GM12878 (cell line): ENCODE measurements around the gene TTC9C. TPM values are rescaled to one million over a fixed set of nuclear protein-coding genes. Genes with fewer than 3 reads are reported as not detected.

ENCODE experiments used
- ATAC-seq: fragments of 200-7000 bp; cut with Tn5 transposase; 3 replicates; pipeline ENCODE4 v1.9.1; 2020; ENCODE audit warnings: mild to moderate bottlenecking, moderate library complexity
- BruUV-seq: library from RNA; stranded (reverse); fragments of 400-500 nt; replicated peaks from 2 replicates; lab custom pipeline; 2021; lab: Mats Ljungman, UMichigan
- CTCF ChIA-PET: fragments of 300-600 bp; sonication (Branson Sonifier 250); formaldehyde crosslinking; extraction: SDS; loops from one replicate; lab custom pipeline; 2021; ENCODE audit warnings: inconsistent platforms; lab: Yijun Ruan, JAX
- POLR2A ChIA-PET: fragments of 350-600 bp; formaldehyde crosslinking; extraction: SDS; loops from one replicate; lab custom pipeline; 2021; ENCODE audit warnings: inconsistent platforms; lab: Charles Lee
- RAD21 ChIA-PET: fragments of 300-600 bp; sonication (Branson Sonifier 250); formaldehyde crosslinking; loops from one replicate; lab custom pipeline; 2023; ENCODE audit warnings: antibody characterized with exemption; ENCODE audit not compliant: unreplicated experiment; lab: Charles Lee
- SMC1A ChIA-PET: fragments of 300-600 bp; sonication (Branson Sonifier 250); formaldehyde crosslinking; loops from one replicate; lab custom pipeline; 2023; ENCODE audit not compliant: unreplicated experiment, uncharacterized antibody; lab: Charles Lee
- DNase-seq: peaks from one replicate; pipeline ENCODE4 v3.0.0-alpha.2; 2011; ENCODE audit warnings: low read depth, low spot score
- FAIRE-seq: peaks from 3 replicates; lab custom pipeline; 2011; peaks lifted over from hg19 to GRCh38; lab: Jason Lieb, UNC
- H2AFZ ChIP-seq: 2 replicates; pipeline ENCODE4 v1.6.0; 2011; ENCODE audit warnings: low read depth, low read length, control low read depth; ENCODE audit not compliant: control insufficient read depth
- H3K27ac ChIP-seq: 2 replicates; pipeline ENCODE4 v1.5.1; 2011; ENCODE audit warnings: control low read depth; ENCODE audit not compliant: control insufficient read depth, insufficient read depth
- H3K27me3 ChIP-seq, 2 experiments: replicated peaks in 1 of 2; 2 replicates each; pipeline versions ENCODE4 v1.6.0 to v1.6.1; 2011; ENCODE audit warnings: low read length in 1 of 2; ENCODE audit not compliant: control insufficient read depth in 2 of 2, insufficient read depth in 2 of 2
- H3K36me3 ChIP-seq, 2 experiments: 2 replicates each; pipeline ENCODE4 v1.5.1; 2011; ENCODE audit warnings: low read length in 1 of 2; ENCODE audit not compliant: control insufficient read depth in 2 of 2, insufficient read depth in 2 of 2
- H3K4me1 ChIP-seq: 2 replicates; pipeline ENCODE4 v1.6.1; 2011; ENCODE audit warnings: mild to moderate bottlenecking, low read length, moderate library complexity, mixed read lengths; ENCODE audit not compliant: control insufficient read depth, insufficient read depth
- H3K4me2 ChIP-seq: 2 replicates; pipeline ENCODE4 v1.6.0; 2011; ENCODE audit warnings: control low read depth; ENCODE audit not compliant: control insufficient read depth, insufficient read depth
- H3K4me3 ChIP-seq: fragments of 200-600 bp; sonication (generic); 2 replicates; pipeline ENCODE4 v1.5.1; 2016
- H3K79me2 ChIP-seq: 2 replicates; pipeline ENCODE4 v1.6.0; 2011; ENCODE audit warnings: low read length; ENCODE audit not compliant: control insufficient read depth, insufficient read depth
- H3K9ac ChIP-seq: 2 replicates; pipeline ENCODE4 v1.8.0; 2011; ENCODE audit warnings: low read length, control low read depth, mixed read lengths; ENCODE audit not compliant: control insufficient read depth, insufficient read depth
- H3K9me3 ChIP-seq: replicated peaks from 3 replicates; pipeline ENCODE4 v1.5.1; 2011; ENCODE audit warnings: mild to moderate bottlenecking, low read length; ENCODE audit not compliant: control insufficient read depth, insufficient read depth
- H4K20me1 ChIP-seq: 2 replicates; pipeline ENCODE4 v1.6.0; 2011; ENCODE audit not compliant: control insufficient read depth, insufficient read depth
- ASH2L ChIP-seq: fragments of 300-600, 200-600 bp; sonication (generic); IDR thresholded peaks from 2 replicates; pipeline ENCODE4 v1.6.1; 2017; ENCODE audit warnings: low read depth, mild to moderate bottlenecking, borderline replicate concordance
- BRCA1 ChIP-seq: IDR thresholded peaks from 2 replicates; pipeline ENCODE4 v1.6.1; 2011; ENCODE audit warnings: low read depth, low read length, improper control_type of control experiment
- CHD1 ChIP-seq: IDR thresholded peaks from 2 replicates; pipeline ENCODE4 v1.6.1; 2012; ENCODE audit warnings: low read depth, low read length, improper control_type of control experiment
- CHD2 ChIP-seq: IDR thresholded peaks from 2 replicates; pipeline ENCODE4 v1.6.1; 2011; ENCODE audit warnings: low read depth, low read length, improper control_type of control experiment, borderline replicate concordance
- DPF2 ChIP-seq: fragments of 450-650 bp; IDR thresholded peaks from 2 replicates; pipeline ENCODE4 v1.6.1; 2017; ENCODE audit warnings: mild to moderate bottlenecking
- EGR1 ChIP-seq, 2 experiments: IDR thresholded peaks; 1 replicate in 1 of 2; 2 replicates in 1 of 2; pipeline ENCODE4 v1.6.1; 2011 to 2012; ENCODE audit warnings: low read depth in 2 of 2, low read length in 2 of 2, borderline replicate concordance in 1 of 2, mild to moderate bottlenecking in 1 of 2, moderate library complexity in 1 of 2
- JUNB ChIP-seq: IDR thresholded peaks from 2 replicates; pipeline ENCODE4 v1.6.1; 2016; ENCODE audit warnings: antibody characterized with exemption, mild to moderate bottlenecking
- MXI1 ChIP-seq: fragments of 150-350 bp; IDR thresholded peaks from 2 replicates; pipeline ENCODE4 v1.6.1; 2011; ENCODE audit warnings: low read depth, mild to moderate bottlenecking, inconsistent platforms, low read length, improper control_type of control experiment
- PAX5 ChIP-seq: IDR thresholded peaks from 2 replicates; pipeline ENCODE4 v1.6.1; 2011; ENCODE audit warnings: low read depth, low read length, borderline replicate concordance
- RAD51 ChIP-seq: fragments of 450-650 bp; IDR thresholded peaks from 2 replicates; pipeline ENCODE4 v1.6.1; 2016; ENCODE audit warnings: moderate library complexity, mild to moderate bottlenecking, inconsistent platforms
- RB1 ChIP-seq: fragments of 450-650 bp; formaldehyde crosslinking; IDR thresholded peaks from 2 replicates; pipeline ENCODE4 v1.6.1; 2017; ENCODE audit warnings: mild to moderate bottlenecking, borderline replicate concordance
- RFX5 ChIP-seq: IDR thresholded peaks from 2 replicates; pipeline ENCODE4 v1.6.1; 2011; ENCODE audit warnings: low read depth, low read length, improper control_type of control experiment
- TAF1 ChIP-seq: IDR thresholded peaks from 2 replicates; pipeline ENCODE4 v1.6.1; 2011; ENCODE audit warnings: mild to moderate bottlenecking, low read depth, low read length, borderline replicate concordance
- ZNF217 ChIP-seq: fragments of 450-650 bp; IDR thresholded peaks from 2 replicates; pipeline ENCODE4 v1.6.1; 2017; ENCODE audit warnings: antibody characterized with exemption, mild to moderate bottlenecking
- ZNF274 ChIP-seq: IDR thresholded peaks from one replicate; pipeline ENCODE4 v1.8.0; 2011; ENCODE audit not compliant: insufficient read length, insufficient read depth
- WGBS: methylation state at CpG from one replicate; pipeline ENCODE4 v1.1.6; 2016; ENCODE audit warnings: low lambda C conversion rate; ENCODE audit not compliant: insufficient replicate concordance, insufficient coverage; ENCODE audit errors: missing lambda C conversion rate; 5-methylcytosine and 5-hydroxymethylcytosine counted together
- in situ Hi-C: fragments of 300-500 bp; cut with MboI; formaldehyde crosslinking; loops from 9 replicates; pipeline ENCODE4 v1.14.3; 2018; ENCODE audit warnings: mixed read lengths
- intact Hi-C: fragments of 100-400 bp; cut with micrococcal nuclease; formaldehyde crosslinking; loops from one replicate; pipeline ENCODE4 v1.14.2; 2022; ENCODE audit not compliant: unreplicated experiment
- polyA plus RNA-seq, 11 experiments: library from polyadenylated mRNA; depleted of rRNA in 4 of 11; unstranded in 6 of 11; stranded (reverse) in 5 of 11; fragments of >200 nt; fragmentation: Nextera tagmentation in 4 of 11; fragmentation: Illumina TruSeq in 1 of 11; extraction: Ambion mirVana in 4 of 11; extraction: Trizol in 1 of 11; gene quantifications; 1 replicate in 1 of 11; 2 replicates in 10 of 11; pipeline versions ENCODE4 v1.2.1 to v1.2.3, GENCODE V29; 2011 to 2016; ENCODE audit warnings: inconsistent platforms in 2 of 11, missing spikeins in 2 of 11, low read depth in 1 of 11
- total RNA-seq, 4 experiments: library from RNA; depleted of rRNA in 3 of 4; stranded (reverse); fragments of >200 nt in 3 of 4; fragmentation: Illumina TruSeq in 1 of 4; extraction: Trizol in 1 of 4; gene quantifications; 2 replicates each; pipeline versions ENCODE4 v1.2.1 to v1.2.3, GENCODE V29; 2013 to 2021
- TF ChIP-seq, protein P1 (sequence below): IDR thresholded peaks from 2 replicates; pipeline ENCODE4 v1.6.1; 2012; ENCODE audit warnings: mild to moderate bottlenecking, low read depth, low read length
- TF ChIP-seq, protein P2 (sequence below): IDR thresholded peaks from 2 replicates; pipeline ENCODE4 v1.6.1; 2012; ENCODE audit warnings: low read depth, low read length, improper control_type of control experiment

The TTC9C gene
- total and polyA plus RNA-seq, 10 of the 15 experiments (the other 5 are each of a cell fraction or from before 2014, with no cell fraction given) = 42.0 to 72.3 (median 50.4) TPM

DNA sequence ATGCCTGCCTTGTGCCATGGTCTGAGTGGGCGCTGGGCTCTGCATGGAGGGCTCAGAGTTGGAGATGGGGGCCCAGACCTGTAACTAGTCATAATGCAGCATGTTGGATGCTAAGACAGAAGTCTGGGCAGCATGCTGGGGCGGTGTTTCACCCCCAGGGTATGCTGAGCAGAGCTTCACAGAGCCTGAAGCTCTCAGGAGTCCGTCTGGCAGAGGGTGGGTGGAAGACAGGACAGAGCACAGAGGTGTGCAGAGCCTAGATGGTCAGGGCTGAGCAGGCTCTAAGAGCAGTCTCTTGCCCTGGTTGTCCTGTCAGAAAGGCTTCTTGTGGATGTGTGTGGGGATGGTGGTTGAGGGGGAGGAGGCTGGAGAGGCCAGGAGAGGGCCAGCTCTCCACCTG, 50.2 kb downstream of the TTC9C start (continued):
- TF ChIP-seq, protein P1, sequence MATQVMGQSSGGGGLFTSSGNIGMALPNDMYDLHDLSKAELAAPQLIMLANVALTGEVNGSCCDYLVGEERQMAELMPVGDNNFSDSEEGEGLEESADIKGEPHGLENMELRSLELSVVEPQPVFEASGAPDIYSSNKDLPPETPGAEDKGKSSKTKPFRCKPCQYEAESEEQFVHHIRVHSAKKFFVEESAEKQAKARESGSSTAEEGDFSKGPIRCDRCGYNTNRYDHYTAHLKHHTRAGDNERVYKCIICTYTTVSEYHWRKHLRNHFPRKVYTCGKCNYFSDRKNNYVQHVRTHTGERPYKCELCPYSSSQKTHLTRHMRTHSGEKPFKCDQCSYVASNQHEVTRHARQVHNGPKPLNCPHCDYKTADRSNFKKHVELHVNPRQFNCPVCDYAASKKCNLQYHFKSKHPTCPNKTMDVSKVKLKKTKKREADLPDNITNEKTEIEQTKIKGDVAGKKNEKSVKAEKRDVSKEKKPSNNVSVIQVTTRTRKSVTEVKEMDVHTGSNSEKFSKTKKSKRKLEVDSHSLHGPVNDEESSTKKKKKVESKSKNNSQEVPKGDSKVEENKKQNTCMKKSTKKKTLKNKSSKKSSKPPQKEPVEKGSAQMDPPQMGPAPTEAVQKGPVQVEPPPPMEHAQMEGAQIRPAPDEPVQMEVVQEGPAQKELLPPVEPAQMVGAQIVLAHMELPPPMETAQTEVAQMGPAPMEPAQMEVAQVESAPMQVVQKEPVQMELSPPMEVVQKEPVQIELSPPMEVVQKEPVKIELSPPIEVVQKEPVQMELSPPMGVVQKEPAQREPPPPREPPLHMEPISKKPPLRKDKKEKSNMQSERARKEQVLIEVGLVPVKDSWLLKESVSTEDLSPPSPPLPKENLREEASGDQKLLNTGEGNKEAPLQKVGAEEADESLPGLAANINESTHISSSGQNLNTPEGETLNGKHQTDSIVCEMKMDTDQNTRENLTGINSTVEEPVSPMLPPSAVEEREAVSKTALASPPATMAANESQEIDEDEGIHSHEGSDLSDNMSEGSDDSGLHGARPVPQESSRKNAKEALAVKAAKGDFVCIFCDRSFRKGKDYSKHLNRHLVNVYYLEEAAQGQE = no peak
- TF ChIP-seq RFX5 = no peak
- TF ChIP-seq JUNB = no peak
- TF ChIP-seq CHD2 = no peak
- no peak for TF ChIP-seq ASH2L
- TF ChIP-seq TAF1 = no peak

DNA sequence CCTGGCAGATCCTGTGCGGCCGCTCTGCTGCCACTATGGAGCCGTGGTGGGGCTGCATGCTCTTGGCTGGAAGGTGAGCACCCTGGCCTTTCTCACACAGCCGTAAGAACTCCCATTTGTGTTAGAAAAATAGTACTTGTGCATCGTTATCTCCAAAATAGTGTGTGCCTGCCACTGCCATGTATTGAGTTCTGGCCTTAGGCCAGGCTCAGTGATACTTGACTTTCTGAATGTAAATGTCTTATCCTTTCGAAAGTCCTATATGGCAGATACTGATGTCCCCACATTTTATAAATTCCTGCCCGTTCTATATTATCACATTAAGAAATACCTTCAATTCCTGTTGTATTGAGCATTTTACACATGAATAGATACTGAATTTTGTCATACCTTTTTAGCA, 54.5 kb downstream of the TTC9C start:
- WGBS = 99% methylated on average over 7 of the region's 7 CpGs
- CTCF ChIA-PET = no interaction called here
- SMC1A ChIA-PET = interaction anchor here (4.2 kb wide), 1 partner anchor 80 kb away, joined by 33 read pairs; no protein-coding TSS in a partner anchor
- Histone ChIP-seq H3K36me3 (peaks cover 8 to 11% of the 10 kb centered on the region in 2 experiments; a peak in 3 of 4 replicates), H3K9me3 (no peaks in the 10 kb centered on the region), H3K27me3 (no peaks in the 10 kb centered on the region), H3K4me1 (no peaks in the 10 kb centered on the region; the same call in 1 of the 2 replicates), H2AFZ (no peak overlapping the region), H4K20me1 (no peaks in the 10 kb centered on the region), H3K79me2 (peaks cover 14% of the 10 kb centered on the region), H3K27ac (no peak overlapping the region), H3K9ac (no peak overlapping the region), H3K4me2 (no peak overlapping the region), H3K4me3 (no peak overlapping the region)
- POLR2A ChIA-PET = interaction anchor here (0.8 kb wide), 1 partner anchor 10 kb away, joined by 4 read pairs; no protein-coding TSS in a partner anchor
- BruUV-seq = no TSS peak
- DNase-seq (no peak), ATAC-seq (no peak), FAIRE-seq (no peak)
- intact Hi-C loops = no loop called here
- RAD21 ChIA-PET = no interaction called here
- in situ Hi-C loops = no loop called here
- no peak for TF ChIP-seq ASH2L
- TF ChIP-seq DPF2 = no peak
- TF ChIP-seq EGR1 (IDR thresholded peaks at IDR 0.05; ENCODE audit: borderline replicate concordance in 1 of 2, low read depth in 2 of 2, low read length in 2 of 2) = no peak
- TF ChIP-seq, protein P2, sequence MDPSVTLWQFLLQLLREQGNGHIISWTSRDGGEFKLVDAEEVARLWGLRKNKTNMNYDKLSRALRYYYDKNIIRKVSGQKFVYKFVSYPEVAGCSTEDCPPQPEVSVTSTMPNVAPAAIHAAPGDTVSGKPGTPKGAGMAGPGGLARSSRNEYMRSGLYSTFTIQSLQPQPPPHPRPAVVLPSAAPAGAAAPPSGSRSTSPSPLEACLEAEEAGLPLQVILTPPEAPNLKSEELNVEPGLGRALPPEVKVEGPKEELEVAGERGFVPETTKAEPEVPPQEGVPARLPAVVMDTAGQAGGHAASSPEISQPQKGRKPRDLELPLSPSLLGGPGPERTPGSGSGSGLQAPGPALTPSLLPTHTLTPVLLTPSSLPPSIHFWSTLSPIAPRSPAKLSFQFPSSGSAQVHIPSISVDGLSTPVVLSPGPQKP = no peak
- TF ChIP-seq RB1 = no peak
- no peak for TF ChIP-seq ZNF217
- TF ChIP-seq RAD51 = no peak
- no peak for TF ChIP-seq CHD1
- TF ChIP-seq PAX5 = no peak
- TF ChIP-seq MXI1 = no peak
- no peak for TF ChIP-seq BRCA1
- no peak for TF ChIP-seq ZNF274
